NCI-H187 (cell line): ENCODE results near the gene SYMPK.
A peak's percentile ranks its signal among the peaks of the same experiment; 100 is the strongest.

ENCODE experiments used
- DNase-seq, 2 experiments: peaks; one replicate each; lab custom pipeline; 2025; lab: John Stamatoyannopoulos, UW

The SYMPK gene

DNA sequence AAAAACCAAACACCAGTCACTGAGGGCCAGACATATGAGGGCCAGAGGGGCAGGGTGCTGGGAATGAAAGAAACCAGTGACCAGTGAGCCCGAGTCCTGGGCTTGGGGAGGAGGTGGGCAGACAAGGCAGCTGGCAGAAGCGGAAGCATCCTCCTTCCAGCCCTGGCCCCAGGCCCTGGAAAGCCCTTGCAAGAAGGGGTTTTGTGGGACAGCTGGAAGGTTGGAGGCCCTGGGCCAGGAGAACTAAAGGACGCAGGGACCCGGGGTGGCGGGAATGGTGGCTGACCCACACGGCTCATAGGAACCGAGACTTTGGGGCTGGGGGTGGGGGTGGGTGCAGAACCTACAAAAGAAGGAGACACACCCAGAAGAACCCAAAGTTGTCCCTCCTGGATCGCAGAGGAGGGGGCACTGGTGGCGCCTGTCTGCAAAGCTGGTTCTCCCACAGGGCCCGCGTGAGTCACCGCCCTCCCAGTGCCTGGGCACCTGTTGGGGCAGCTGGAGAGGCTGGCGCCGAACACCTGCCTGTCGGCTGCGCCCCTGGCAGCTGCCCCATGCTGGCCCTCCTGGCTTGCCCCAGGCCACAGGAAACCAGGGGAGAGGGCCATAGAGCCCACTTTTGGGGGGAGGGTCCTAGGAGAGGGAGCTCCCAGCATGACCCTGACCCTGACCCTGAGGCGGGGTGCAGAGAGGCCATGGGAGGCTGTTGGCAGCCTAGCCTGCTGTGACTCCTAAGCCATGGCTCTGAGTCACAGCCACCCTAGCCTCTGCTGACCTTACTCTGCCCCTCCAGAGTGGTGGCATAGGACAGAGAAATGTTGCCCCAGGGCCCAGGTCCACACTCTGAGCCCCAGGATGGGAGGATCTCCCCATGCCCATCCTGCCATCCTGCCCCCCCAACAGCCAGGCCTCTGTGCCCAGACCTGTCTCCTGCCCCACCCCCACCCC, 81.5 kb downstream of the SYMPK start:
- DNase-seq: peak; percentile 40 to 57

DNA sequence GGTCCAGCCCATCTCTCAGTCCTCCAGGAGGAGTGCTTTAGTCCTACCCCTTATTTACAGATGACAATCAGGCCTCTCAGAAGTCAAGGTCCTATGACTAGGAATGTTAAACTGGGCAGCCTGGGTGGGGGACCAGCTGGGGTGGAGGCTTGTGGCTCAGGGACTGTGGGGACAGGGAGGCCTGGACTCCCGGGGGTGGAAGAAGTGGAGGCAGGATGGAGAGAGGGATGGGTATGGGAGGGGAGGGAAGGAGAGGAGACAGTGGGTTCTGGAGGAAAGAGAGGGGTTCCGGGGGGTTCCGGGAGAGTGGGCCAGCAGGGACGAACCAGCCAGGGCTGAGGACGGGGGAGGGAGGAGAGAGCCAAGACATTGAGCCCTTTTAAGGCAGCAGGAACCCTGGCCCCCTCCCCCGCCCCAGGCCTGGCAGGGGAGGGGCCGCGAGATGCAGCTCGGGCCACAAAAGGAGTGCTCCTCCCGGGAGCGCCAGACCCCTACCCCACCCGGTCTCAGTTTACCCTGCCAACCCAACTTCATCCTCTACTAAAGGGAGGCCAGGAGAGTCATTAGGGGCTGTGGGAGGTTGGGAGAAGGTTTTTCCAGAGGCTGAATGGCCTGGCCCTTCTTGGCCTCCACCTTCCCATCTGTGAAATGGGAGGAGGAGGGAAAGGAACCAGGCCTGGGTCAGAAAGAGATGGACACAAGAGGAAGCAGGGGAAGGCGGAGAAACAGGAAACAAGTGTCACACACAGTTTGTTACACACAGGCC, 82.3 kb downstream of the SYMPK start:
- no peak for DNase-seq

DNA sequence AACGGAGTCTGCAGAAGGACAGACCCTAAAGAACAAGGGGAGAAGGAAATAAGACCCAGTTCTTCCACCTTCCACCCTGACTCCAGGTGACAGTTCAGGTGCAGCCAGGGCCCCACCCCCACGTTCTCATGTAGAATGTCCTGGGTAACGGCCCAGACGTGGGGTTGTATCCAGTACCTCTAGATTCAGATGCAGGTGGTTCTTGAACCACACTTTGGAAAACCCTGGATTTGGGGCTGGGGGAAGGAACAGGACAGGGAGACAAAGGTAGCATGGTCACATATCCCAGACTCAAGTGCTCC, 82.8 kb downstream of the SYMPK start:
- no peak for DNase-seq

DNA sequence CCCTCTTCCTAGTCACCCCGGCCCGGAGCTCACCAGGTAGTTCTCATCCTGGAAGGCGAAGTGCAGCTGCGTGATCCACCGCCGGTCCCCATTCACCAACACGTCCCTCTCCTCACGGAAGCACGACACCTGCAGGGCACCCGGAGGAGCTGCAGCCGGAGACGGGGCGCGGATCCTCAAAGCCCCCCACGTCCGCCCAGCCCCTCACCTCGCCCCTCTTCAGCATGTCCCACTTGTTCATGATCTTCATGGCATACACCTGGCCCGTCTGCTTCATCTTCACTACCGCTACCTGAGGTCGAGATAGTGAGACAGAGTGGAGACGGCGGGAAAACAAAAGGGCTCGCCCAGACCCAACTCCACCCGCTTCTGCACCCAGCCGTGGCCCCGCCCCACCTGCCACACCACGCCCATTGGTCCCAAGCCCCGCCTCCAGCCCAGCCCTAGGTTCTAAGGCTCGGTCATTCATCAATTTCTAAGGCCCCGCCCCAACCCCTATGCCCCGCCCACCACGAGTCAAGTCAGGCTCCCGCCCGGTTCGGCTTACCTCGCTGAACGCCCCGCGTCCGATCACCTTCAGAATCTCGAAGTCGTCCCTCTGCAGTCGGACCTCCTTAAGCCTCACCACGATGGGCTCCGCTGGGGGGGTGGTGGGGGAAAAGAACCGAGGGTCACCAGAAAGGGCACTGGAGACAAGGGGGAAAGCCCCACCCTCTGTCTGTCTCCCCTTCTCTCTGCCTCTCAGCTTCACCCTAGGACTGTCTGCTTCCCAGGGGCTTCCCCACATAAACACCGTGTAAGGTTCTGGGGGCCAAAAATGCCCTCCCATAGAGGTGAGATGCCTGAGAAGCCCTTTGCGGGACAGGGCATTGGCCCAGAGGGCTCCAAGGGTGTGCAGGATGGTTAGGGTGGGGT, 83.5 kb downstream of the SYMPK start:
- DNase-seq: peak; percentile 95 to 97

DNA sequence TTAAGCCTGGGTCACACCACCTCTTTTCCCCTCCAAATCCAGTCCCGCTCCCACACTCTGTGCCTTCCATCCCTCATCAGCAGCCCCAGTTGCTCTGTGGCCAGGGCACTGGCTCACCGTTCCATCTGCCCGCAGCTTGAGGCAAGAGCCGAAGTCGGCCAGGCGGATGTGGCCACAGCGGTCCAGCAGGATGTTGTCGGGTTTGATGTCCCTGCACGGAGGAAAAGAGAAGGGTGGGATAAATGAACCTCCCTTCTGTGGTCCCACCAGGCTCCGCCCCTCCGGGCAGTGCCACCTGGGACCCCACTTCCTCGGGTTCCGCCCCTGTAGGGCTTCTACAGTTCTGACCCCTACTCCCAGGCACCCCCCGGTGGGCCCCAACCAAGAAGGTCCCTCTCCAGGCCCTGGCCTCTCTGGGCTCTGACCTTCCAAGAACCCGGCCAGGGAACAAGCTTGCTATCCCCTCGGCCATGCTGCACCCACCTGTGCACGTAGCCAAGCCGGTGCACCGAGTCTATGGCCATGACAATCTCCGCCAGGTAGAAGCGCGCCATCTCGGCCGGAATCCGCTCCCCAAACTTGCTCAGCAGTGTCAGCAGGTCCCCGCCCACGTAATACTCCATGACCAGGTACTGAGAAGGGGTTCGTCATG, 84.8 kb downstream of the SYMPK start:
- no peak for DNase-seq

DNA sequence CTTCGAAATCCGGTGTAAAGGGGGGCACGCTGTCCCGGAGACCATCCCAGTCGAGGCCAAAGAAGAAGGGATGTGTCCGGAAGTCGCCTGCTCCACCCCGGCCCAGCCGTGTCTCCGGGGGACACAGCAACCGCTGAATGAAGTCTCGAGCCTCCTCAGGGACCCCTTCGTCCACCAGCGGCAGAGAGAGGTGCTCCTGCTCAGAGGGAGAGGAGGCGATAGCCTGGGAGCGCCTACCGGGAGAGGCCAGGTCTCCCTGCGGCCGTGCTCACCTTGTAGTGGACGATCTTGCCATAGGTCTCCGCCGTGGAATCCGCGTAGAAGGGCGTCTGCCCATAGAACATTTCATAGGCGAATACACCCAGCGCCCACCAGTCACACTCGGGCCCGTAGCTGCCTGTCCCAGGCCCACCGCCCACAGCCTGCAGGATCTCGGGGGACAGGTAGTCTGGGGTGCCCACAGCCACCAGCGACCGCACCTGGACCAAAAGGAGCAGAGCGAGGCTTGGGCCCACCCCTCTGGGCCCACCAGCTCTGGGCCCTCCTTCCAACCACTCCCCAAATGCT, 85.5 kb downstream of the SYMPK start:
- DNase-seq: no peak

DNA sequence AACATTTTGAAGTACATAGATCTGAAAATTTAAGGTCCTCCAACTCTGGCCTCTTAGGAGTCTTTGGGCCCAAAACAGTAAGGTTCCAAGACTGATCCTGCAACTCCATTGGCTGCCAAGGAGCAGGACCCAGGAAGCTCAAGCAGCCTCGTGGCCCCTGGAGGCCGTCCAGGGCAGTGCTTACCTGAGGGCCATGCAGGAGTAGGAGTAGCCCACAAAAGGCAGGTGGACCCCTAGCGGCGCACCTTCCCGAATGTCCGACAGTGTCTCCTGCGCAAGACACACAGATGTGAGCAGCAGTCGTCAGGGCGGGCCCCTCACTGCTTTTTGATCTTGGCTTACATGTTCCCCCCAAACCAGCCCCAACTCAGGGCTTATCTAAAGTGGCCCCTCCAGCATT, 88.2 kb downstream of the SYMPK start:
- no peak for DNase-seq

DNA sequence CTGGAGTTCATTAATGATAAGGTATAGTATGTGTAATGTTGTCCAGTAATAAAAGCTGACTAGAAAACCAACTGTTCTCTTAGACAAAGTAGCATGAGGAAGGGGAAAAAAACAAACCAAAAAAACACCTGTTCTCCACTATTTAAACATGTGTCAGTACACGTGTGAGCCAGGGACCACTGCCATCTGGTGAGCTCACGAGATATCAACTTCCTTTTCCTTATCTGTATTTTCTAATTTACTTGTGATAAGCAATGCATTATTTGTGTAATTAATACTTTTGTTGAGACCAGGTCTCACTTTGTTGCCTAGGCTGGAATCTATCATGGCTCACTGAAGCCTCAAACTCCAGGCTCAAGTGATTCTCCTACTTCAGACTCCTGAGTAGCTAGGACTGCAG, 89.6 kb downstream of the SYMPK start:
- DNase-seq: no peak

DNA sequence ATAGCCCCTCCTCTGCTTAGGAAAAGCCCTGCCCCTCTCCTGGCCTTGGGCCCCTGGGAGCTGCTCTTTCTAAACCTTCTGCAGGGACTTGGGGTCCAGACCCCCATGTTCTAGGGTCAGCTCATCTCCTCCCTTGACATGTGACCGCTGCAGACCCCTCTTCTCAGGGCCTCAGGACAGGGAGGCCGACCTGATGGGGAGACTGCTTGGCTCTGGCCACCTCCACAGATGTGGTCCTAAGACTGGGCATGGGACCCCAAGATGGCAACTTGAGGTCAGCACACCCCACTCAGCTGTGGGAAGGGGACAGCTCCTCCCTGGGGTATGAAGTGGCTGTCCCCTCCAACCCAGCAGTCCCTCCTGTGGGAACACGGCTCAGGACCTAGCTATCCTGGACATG, 90.0 kb downstream of the SYMPK start:
- no peak for DNase-seq

DNA sequence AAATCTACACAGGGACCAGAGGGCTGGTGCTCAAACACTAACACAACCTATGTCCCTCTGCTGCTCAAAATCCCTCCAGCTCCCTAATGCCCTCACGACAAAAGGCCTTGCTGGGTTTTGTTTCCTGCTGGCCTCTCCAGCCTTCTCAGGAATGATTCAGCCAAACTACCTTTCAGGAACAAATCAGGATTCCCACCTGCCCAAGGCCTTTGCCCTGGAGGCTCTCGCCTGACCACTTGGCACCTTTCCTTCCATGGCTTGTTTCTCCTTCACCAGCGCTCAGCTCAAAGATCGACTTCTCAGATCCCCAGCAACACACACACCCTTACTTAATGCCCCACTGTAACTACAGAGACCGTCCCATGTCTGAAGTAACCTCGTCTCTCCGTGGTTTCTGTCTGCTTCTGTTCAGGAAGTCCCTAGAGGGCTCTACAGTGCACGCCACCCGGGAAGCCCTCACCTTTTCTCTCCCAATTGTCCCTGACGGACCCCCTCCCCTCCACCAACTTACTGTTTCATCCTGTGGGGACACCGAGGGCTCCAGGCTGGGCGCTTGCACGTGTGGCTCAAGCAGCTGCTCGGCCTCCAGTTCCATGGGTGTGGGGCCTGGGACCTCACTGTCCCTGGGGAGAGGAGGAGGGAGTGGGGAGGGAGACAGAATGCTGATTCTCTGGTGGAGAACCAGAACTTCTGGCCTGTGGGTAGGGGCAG, 90.7 kb downstream of the SYMPK start:
- DNase-seq: no peak

DNA sequence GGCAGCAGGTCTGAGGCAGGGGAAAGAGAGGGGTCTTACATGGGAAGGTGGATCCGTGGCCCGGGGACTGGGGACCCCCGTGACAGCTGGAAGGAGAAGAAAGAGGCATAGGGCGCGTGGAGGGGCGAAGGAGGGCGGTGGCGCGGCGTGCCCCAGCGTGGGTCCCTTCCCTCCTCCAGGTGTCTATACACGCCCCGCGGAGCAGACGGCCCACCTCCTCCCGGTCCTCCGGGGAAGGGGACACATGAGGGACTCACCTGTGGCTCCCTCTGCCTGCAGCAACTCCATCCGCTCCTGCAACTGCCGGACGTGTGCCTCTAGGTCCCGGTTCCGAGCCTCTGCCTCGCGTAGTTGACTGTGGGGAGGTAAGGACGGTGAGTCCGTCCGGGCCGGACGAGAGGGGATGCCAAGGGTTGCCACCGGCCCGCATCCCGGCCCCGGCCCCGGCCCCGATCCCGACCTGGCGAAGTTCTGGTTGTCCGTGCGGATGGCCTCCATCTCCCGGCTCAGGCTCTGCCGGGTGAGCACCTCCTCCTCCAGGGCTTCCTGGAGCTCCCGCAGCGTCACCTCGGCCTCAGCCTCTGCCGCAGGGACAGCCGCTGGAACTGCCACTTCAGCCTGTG, 91.5 kb downstream of the SYMPK start:
- no peak for DNase-seq

DNA sequence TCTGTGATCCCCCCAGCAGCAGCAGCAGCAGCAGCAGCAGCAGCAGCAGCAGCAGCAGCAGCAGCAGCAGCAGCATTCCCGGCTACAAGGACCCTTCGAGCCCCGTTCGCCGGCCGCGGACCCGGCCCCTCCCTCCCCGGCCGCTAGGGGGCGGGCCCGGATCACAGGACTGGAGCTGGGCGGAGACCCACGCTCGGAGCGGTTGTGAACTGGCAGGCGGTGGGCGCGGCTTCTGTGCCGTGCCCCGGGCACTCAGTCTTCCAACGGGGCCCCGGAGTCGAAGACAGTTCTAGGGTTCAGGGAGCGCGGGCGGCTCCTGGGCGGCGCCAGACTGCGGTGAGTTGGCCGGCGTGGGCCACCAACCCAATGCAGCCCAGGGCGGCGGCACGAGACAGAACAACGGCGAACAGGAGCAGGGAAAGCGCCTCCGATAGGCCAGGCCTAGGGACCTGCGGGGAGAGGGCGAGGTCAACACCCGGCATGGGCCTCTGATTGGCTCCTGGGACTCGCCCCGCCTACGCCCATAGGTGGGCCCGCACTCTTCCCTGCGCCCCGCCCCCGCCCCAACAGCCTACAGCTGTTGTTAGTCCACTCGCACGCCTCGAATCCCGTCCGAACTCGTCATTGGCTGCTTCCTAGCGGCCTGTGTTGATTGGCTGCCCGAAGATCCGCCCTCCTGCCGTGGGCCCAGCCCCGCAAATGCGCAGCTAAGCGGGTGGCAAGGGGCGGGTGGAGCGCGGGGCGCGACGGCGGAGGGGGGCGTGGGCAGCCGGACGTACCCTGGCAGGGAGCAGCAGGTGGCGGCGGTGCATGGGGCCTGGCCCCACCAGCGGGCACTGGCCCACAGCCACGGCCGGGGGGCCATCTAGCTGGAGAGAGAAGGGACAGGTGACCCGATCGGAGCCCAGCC, 92.5 kb downstream of the SYMPK start:
- DNase-seq: peak; percentile 95 to 98

DNA sequence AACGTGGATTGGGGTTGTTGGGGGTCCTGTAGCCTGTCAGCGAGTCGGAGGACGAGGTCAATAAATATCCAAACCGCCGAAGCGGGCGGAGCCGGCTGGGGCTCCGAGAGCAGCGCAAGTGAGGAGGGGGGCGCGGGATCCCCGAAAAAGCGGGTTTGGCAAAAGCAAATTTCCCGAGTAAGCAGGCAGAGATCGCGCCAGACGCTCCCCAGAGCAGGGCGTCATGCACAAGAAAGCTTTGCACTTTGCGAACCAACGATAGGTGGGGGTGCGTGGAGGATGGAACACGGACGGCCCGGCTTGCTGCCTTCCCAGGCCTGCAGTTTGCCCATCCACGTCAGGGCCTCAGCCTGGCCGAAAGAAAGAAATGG, 93.1 kb downstream of the SYMPK start:
- DNase-seq: peak in 1 of 2 experiments; percentile 61

DNA sequence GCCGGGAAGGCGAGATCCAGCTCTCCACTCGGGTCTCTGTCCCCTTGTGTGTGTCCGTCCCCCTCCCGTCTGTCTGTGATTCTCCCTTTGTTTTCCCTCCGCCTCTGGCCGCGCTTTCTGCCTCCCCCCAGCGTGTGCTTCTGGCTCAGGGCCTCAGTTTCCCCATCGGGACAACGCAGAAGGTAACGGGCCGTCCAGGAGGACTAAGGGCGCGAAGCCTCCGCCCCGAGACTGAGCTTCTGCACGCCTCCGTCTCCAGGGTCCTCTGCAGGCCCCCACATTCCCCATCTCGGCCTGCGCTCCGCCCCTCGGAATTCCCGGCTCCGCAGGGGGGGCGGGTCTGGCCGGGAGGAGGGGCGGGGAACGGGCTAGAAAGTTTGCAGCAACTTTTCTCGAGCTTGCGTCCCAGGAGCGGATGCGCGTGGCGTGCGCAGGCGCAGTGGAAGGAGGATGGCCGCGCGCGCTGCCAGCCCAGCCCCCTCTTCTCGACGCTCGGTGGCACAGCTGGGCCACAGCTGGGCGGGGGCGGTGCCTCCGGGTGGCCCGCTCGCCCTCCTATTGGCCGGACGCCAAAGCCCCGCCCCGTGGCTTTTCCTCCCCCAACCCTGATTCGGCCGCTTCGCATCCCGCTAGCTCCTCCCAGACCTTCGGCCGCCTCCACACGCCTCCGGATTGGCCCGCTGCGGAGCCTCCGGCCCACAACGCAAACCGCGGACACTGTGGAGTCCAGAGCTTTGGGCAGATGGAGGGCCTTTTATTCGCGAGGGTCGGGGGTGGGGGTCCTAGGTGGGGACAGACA, 93.8 kb downstream of the SYMPK start, which contains the start of gene SIX5:
Gene SIX5, minus strand, starts transcription at position 269 of the 799 bp plus-strand sequence. CDS start 408 bp downstream, outside the sequence.
- peak; percentile 96 to 98 for DNase-seq

DNA sequence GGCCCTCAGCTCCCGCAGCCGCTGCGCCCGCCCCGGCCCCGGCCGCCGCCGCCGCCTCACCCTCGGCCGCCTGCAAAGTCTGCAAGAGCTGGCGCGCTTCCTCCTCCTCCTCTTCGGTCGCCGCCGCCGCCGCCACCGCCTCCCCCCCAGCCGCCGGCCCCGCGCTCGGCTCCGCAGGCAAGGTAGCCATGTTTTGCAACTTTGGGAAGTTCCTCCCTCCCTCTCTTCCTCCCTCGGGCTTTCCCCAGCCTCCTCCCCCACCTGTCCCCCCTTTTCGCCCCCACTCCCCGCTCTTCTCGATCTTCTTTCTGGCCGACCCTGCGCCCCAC, 94.3 kb downstream of the SYMPK start:
- DNase-seq: no peak

DNA sequence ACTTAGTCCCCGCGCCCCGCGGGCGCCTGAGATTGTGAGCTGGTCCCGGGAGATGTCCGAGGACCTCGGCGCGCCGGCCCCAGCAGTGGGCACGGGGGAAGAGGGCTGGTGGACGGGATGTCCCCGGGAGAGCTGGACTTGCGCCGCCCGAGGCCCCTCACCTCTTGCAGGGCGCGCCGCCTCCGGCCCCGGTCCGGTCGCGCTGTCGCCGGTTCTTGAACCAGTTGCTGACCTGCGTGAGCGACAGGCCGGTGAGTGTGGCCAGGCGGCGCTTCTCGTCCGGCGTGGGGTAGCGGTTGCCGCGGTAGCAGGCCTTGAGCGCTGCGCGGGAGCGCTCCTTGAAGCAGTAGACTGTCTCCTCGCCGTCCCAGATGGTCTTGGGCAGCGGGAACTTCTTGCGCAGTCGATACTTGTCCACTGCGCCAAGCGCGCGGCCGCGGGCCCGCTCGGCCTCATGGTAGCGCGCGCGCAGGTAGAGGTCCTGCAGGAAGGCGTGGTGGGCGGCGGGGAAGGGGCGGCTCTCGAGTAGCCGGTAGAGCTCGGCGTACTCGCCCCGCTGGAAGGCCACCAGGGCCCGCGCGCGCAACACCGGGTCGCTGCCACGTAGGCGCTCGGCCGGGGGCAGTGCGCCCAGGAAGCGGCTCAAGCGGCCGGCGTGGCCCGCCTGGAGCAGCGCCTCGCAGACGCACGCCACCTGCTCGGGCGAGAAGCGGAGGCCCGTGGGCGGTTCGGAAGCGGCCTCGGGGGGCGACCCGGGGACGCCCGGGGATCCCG, 94.9 kb downstream of the SYMPK start:
- DNase-seq: peak in 1 of 2 experiments; percentile 17

DNA sequence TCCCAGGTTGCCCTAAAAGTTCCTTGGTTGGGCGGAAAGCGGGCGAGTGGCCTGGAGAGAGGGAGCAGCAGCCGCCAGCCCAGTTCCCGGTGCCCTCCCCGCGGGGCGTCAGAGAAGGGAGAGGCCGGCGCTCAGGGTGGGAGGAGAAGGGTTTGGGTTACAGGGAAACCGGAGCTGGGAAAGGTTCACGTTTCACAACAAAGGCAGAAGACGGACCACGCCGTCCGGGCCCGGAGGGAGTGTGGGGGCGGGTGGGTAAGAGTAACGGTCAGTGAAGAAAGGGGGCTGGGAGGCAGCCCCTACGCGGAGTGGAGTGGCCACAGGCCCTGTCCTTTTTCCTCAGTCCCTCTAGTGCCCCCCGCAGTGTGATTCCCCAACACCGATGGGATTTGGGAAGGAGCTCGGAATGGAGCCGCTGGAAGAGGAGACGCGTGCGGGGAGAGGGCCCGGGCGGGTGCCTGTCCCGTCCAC, 95.5 kb downstream of the SYMPK start:
- DNase-seq: peak; percentile 31 to 39
